HG02763 (cell line): ENCODE results near the gene TIFAB.

Experiments used
- ATAC-seq: cut with Tn5 transposase; IDR thresholded peaks from one replicate; pipeline ENCODE4 v1.9.1; 2021; ENCODE audit warnings: mild to moderate bottlenecking, moderate library complexity; ENCODE audit not compliant: unreplicated experiment

The TIFAB gene

DNA sequence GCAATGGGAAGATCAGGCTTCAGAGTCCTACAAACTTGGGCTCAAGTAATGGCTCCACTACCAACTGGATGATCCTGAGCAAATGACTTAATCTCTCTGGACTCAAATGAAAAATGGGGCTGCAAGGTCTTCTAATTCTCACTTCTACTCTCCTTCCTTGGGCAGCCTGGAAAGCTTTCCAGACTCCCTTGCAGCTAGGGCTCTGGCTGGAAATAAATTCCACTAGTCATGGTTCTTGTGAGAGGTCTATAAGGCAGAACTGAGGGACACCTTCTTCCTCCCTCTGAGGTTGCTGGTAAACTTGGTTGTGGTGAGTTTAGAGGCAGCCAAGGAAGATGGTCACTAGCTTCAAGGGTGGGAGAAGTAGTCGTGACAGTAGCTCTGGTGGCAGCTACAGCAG, 23.6 kb downstream of the TIFAB start:
- ATAC-seq: no peak

DNA sequence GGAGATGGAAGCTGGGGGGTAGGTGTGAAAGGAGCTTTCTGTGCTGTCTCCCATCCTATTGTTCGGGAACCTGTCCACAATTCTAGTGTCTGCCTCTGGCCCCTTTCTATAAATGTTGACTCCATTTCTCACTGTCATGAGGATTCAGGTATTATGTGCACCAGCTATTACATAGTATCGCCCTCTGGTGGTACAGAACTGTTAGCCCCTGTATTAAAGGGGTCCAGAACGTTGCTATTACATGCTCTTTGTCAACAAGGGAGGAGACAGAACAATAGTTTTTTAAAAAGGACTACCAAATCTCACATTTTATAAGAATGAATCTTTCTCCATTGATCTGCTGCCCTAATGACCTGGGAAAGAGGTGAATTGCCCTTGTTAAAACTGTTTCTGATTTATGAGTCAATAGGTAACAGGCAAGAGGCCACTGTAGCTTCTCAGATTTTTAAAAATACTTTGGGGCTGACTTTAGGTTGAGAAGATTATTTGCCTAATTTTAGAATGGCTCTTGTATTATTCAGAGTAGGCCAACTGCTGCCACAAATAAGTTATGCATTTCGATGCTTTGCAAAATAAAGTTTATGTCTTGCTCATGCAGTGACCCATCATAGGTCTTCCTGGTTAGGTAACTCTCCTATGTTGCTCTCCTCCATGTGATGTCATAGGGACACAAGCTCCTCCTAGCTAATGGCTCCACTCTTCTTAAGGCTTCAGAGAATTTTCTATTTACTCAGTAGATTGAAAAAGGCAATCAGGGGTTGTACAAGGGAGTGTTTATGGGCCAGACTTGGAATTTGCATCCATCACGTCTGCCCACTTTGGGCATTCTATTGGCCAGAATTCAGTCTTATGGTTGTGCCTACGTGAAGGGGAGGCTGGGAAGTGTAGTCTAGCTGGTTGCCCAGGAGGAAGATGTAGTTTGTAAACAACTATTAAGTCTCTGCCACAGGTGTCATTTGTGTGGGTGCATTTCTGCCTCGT, 25.8 kb downstream of the TIFAB start:
- peak; percentile 70 for ATAC-seq

- ATAC-seq: no peak
These were observed 26.5 kb downstream of the TIFAB start for GRCh38 chr5:135425641-135426040.

DNA sequence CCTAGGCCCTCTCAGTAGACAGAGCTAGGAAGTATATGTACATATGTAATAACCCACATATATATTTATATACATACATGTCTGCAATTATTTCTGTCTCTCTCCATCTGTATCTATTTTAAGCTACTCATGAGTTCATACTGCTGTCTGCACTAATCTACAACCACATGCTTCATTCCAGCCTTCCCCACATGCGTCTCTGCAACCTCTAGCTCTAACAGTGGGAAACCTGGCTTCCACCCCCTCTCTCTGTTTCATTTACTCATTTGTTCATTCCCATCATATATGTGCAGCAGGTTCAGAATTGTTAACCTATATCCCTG, 28.3 kb downstream of the TIFAB start:
- no peak for ATAC-seq

DNA sequence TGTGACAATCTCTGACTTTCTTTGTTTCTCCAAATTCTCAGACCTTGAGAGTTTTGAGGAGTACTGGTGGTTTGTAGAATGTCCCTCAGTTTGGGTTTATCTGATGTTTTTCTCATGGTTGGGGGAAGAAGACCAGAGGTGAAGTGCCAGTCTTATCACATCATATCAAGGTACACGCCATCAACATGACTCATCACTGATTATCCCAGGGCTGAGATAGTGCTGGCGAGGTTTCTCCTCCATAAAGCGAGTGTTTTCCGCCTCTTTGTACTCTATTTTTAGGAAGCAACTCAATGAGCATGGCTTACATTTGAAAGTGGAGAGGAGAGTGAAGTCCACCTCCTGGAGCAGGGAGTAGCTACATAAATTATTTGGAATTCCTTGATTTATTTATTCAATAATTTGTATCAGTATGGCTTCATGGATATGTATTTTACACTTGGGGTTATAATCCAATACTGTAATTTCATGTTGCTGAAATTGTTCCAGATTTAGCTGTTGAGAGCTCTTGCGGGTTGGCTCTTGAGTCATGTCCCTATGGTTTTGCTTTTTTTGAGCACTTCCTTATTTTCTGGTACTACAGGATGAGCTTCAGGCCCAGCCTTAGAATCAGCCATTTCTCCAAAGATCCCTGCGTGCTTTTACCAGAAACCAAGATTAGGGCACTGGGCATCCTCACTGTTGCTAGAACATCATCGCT, 28.9 kb downstream of the TIFAB start:
- no peak for ATAC-seq

GRCh38 chr5:135422419-135422818, 29.7 kb downstream of the TIFAB start:
- ATAC-seq: no peak

DNA sequence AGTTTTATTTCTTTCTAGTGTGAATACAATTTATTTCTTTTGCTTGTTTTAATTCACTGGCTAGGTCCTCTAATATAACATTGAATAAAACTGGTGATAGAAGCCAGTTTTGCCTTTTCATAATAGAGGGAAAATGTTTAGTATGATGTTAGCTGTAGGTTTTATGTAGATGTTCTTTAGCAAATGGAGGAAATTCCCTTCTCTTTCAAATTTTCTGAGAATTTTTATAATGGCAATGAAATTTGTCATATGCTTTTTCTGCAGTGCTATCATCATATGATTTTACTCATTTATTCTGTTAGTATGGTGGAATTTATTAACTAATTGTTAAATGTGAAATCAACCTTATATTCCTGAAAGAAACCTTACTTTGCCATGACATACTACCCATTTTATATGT, 35.1 kb downstream of the TIFAB start:
- ATAC-seq: no peak

DNA sequence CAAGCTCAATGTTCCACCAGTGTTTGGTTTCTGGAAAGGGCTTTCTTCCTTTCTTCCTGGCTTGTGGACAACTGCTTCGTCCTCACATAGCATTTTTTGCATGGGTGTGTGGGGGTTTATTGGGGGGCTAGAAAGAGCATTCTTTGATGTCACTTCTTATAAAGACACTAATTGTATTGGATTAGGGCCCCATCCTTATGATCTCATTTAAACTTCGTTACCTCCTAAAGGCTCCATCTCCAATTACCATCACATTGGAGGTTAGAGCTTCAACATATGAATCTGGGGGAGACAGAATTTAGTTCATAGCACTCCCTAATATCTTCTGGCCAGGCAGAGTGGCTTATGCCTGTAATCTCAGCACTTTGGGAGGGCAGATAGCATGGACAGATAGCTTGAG, 47.1 kb downstream of the TIFAB start:
- ATAC-seq: no peak

GRCh38 chr5:135402031-135402430, 50.1 kb downstream of the TIFAB start:
- ATAC-seq: no peak

DNA sequence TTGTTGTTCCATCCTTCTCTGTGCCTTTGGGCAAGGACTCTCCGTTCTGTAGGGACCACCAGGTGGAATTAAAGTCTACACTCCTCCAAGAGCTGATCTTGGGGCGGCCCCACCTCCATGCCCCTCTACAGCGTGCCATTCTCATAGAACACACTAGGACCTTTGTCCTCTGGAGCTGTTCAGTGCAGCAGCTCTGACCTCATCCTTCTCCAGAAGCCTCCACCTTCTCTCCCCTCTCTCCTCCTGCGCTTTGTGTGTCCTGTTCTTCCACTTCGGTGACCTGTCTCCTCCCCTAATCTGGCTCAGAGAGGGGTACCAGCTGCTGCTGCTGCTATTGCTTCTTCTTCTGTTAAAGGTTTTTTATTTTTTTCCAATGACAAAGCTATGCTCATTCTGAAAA, 51.3 kb downstream of the TIFAB start:
- ATAC-seq: no peak

DNA sequence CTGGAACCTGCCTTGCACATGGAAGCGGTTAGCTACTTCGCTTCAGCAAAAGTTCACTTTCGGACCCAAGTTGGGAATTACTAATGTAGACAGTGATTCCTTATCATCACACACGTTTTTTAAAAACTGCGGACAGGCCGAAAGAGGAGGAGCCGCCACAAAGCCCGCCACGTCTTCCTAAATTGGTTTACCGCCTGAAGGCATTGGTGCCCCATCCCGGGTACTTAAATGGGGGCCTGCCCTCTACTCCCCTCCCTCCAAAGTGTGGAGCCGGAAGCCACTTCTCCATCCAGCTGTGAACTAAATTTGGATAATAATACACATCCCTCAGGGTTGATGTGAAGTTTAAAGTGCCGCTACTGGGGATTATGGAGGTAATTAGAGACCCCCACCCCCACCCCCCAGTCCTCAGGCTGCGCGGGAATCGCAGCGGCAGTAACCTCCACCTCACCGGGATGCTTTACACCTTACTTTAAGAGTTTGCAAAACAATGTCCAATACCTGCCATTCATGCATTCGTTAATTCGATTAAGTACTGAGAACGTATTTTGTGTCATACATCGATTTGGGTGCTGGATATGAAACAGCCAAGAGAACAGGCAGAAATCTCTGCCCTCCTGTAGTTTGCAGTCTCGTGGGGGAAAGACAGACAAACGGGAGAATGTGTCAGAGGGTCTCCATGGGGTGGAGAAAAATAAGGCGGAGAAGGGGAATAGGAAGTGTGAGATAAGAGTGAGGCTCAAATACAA, 52.2 kb downstream of the TIFAB start:
- ATAC-seq: no peak

DNA sequence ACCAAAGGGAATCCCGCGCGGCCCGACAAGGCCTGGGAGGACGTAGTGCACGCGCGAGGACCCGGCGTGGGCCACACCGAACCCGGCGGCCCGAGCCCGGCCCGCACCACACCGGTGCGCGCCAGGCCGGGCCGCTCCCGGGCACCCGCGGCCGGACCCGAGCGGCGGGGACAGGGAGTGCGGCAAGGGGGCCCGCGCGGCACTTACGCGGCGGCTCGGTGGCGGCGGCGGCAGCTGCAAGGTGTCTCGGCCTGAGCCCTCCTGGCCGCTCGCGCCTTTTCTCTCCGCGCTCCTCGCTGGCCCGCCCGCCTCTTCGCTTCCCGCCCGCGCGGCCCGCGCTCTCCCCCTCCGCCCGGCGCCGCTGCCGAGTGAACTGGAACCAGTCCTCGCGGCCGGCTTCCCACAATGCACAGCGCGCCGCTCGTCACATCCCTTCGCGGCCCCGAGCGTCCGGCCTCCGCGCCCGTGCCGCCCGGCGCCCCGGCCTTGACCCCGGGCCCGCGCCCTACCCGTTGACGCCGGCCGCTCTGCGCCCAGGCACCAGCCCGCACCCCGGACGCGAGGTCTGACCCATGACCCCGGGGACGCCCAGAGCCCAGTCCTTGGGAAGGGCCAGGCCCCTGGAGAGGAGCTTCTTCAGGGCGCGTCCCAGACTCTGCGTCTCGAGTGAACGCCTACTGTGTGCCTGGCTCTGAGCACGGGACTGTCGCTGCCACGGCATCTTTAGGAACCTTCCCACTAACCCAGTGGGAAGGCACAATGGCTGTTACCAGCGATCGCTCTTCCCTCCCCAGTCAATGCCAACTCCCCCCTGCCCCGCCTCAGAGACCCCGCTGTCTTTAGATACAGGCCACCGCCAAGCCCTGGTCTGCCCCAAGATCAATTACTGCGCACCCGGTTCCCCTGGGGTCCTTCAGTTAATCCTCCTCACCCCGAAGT, 53.0 kb downstream of the TIFAB start, which contains the start of gene MACROH2A1:
Gene MACROH2A1 (minus strand): TSS at position 377 of the 939 bp plus-strand sequence. CDS start 10,138 bp downstream, outside the sequence.
- peak; percentile 77 for ATAC-seq

- peak; percentile 33 for ATAC-seq
These were observed 53.8 kb downstream of the TIFAB start for GRCh38 chr5:135398160-135398854.
